Neural progenitor cell (in vitro differentiated cells): ENCODE data around the gene ZNF213. TPM values are rescaled to one million over a fixed set of nuclear protein-coding genes. Genes with fewer than 3 reads are reported as not detected.

Experiments used
- DNase-seq: peaks from one replicate; pipeline ENCODE4 v3.0.0-alpha.2; 2016; ENCODE audit warnings: low spot score
- H2AFZ ChIP-seq: fragments of 200-600 bp; sonication (generic); replicated peaks from 2 replicates; pipeline ENCODE4 v1.6.1; 2016; ENCODE audit warnings: antibody characterized with exemption
- H3F3A ChIP-seq: fragments of 200-600 bp; sonication (generic); 2 replicates; pipeline ENCODE4 v1.6.1; 2016; ENCODE audit warnings: antibody characterized with exemption, low read depth
- H3K27ac ChIP-seq: fragments of 200-600 bp; sonication (generic); 2 replicates; pipeline ENCODE4 v1.5.1; 2016; ENCODE audit warnings: mild to moderate bottlenecking
- H3K27me3 ChIP-seq: fragments of 200-600 bp; sonication (generic); 2 replicates; pipeline ENCODE4 v1.6.1; 2016; ENCODE audit warnings: mild to moderate bottlenecking, moderate library complexity
- H3K36me3 ChIP-seq: fragments of 200-600 bp; sonication (generic); 2 replicates; pipeline ENCODE4 v1.5.1; 2016
- H3K4me1 ChIP-seq: fragments of 200-600 bp; sonication (generic); 2 replicates; pipeline ENCODE4 v1.6.1; 2016; ENCODE audit warnings: mixed run types
- H3K4me2 ChIP-seq: fragments of 200-600 bp; sonication (generic); 2 replicates; pipeline ENCODE4 v1.6.1; 2016
- H3K4me3 ChIP-seq: fragments of 200-600 bp; sonication (generic); 2 replicates; pipeline ENCODE4 v1.5.1; 2016
- H3K79me2 ChIP-seq: fragments of 200-600 bp; sonication (generic); 2 replicates; pipeline ENCODE4 v1.6.1; 2016; ENCODE audit warnings: low read depth
- H3K9ac ChIP-seq: fragments of 200-600 bp; sonication (generic); 2 replicates; pipeline ENCODE4 v1.6.1; 2016
- H3K9me3 ChIP-seq: fragments of 200-600 bp; sonication (generic); 2 replicates; pipeline ENCODE4 v1.5.1; 2016; ENCODE audit warnings: low read depth
- H4K20me1 ChIP-seq: fragments of 200-600 bp; sonication (generic); 2 replicates; pipeline ENCODE4 v1.6.1; 2016; ENCODE audit warnings: low read depth
- H3K27ac Mint-ChIP-seq: 3 replicates; pipeline ENCODE4 v1.8.0; 2021; ENCODE audit warnings: mixed read lengths
- H3K27me3 Mint-ChIP-seq: 2 replicates; pipeline ENCODE4 v1.8.0; 2022; ENCODE audit warnings: low read depth, mild to moderate bottlenecking, inconsistent platforms, moderate library complexity, mixed read lengths; ENCODE audit not compliant: insufficient read depth
- H3K36me3 Mint-ChIP-seq: 3 replicates; pipeline ENCODE4 v1.8.0; 2021; ENCODE audit warnings: mixed read lengths
- H3K4me1 Mint-ChIP-seq: 3 replicates; pipeline ENCODE4 v1.8.0; 2021; ENCODE audit warnings: mixed read lengths
- H3K4me3 Mint-ChIP-seq: 3 replicates; pipeline ENCODE4 v1.8.0; 2021; ENCODE audit warnings: mild to moderate bottlenecking, moderate library complexity, mixed read lengths
- H3K9me3 Mint-ChIP-seq: 3 replicates; pipeline ENCODE4 v1.8.0; 2020; ENCODE audit warnings: mixed read lengths
- EZH2 ChIP-seq: fragments of 200-600 bp; sonication (generic); IDR thresholded peaks from 2 replicates; pipeline ENCODE4 v1.6.1; 2017; ENCODE audit warnings: antibody characterized with exemption, mild to moderate bottlenecking, moderate library complexity
- EZH2phosphoT487 ChIP-seq: fragments of 200-600 bp; sonication (generic); IDR thresholded peaks from 2 replicates; pipeline ENCODE4 v1.6.1; 2017; ENCODE audit warnings: antibody characterized with exemption
- total RNA-seq: library from RNA; depleted of rRNA; stranded (reverse); fragments of >200 nt; gene quantifications from 2 replicates; pipeline ENCODE4 v1.2.3, GENCODE V29; 2015; ENCODE audit warnings: low replicate concordance
- TF ChIP-seq, protein P1 (sequence below): fragments of 200-600 bp; sonication (generic); IDR thresholded peaks from 2 replicates; pipeline ENCODE4 v1.5.1; 2017; ENCODE audit warnings: antibody characterized with exemption, mild to moderate bottlenecking

ZNF213 gene
- total RNA-seq, 1 donor from 2014 or later = 1.3 TPM

DNA sequence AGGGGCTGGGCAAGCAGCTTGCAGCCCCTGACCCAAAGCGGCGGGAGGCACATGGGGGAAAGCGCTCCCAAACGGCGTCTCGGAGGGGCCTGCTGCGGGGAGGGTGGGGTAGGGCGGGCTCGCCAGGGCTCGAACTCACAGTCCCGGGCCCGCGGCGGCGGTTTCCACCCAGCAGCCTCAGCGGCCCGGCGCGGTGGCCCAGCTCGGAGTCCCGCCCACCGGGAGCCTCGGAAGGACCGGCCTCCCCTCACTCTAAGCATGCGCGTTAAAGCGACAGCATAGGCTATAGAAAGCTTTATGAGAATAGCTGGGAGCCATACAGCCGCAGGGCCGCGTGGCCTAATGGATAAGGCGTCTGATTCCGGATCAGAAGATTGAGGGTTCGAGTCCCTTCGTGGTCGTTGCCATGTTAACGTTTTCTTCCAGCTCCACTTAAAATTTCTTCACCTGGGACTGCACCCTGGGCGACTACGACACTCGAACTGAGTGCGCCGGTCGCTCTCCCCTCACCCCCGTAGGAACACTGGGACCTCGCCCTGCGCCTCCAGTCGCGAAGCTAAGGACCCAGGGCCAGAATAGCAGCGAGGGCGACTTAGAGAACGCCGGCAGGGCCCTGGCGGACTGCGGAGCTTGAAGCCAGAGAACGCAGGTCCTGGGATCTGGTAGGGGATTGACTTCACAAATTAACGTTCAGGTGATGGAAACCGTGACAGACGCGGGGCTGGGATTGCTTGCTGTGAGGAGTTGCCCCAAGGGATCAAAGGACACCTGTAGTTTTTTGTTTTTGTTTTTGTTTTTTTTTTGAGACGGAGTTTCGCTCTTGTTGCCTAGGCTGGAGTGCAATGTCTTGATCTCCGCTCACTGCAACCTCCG, 15.8 kb downstream of the ZNF213 start:
- Histone ChIP-seq H3K27me3 (peaks cover 52% of the 10 kb centered on the region), H4K20me1 (peaks cover 9% of the 10 kb centered on the region), H3K9ac (no peak overlapping the region), H3K9me3 (no peaks in the 10 kb centered on the region), H3F3A (peaks cover 41% of the 10 kb centered on the region), H3K36me3 (no peaks in the 10 kb centered on the region), H3K4me3 (peak overlapping the region; percentile 73), H3K4me1 (no peaks in the 10 kb centered on the region), H3K27ac (no peak overlapping the region), H2AFZ (peak overlapping the region; percentile 71), H3K4me2 (peak overlapping the region; percentile 86), H3K79me2 (no peaks in the 10 kb centered on the region)
- H3K4me1 Mint-ChIP-seq = peaks cover 24% of the 10 kb centered on the region
- H3K4me3 Mint-ChIP-seq = peak overlapping the region; percentile 95
- peaks cover 33% of the 10 kb centered on the region for H3K27me3 Mint-ChIP-seq
- DNase-seq = peak; percentile 99
- peaks cover 15% of the 10 kb centered on the region for H3K9me3 Mint-ChIP-seq
- peaks cover 3% of the 10 kb centered on the region for H3K36me3 Mint-ChIP-seq
- H3K27ac Mint-ChIP-seq = peak overlapping the region; percentile 83
- TF ChIP-seq EZH2 = no peak
- TF ChIP-seq, protein P1, sequence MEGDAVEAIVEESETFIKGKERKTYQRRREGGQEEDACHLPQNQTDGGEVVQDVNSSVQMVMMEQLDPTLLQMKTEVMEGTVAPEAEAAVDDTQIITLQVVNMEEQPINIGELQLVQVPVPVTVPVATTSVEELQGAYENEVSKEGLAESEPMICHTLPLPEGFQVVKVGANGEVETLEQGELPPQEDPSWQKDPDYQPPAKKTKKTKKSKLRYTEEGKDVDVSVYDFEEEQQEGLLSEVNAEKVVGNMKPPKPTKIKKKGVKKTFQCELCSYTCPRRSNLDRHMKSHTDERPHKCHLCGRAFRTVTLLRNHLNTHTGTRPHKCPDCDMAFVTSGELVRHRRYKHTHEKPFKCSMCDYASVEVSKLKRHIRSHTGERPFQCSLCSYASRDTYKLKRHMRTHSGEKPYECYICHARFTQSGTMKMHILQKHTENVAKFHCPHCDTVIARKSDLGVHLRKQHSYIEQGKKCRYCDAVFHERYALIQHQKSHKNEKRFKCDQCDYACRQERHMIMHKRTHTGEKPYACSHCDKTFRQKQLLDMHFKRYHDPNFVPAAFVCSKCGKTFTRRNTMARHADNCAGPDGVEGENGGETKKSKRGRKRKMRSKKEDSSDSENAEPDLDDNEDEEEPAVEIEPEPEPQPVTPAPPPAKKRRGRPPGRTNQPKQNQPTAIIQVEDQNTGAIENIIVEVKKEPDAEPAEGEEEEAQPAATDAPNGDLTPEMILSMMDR = no peak
- no peak for TF ChIP-seq EZH2phosphoT487

DNA sequence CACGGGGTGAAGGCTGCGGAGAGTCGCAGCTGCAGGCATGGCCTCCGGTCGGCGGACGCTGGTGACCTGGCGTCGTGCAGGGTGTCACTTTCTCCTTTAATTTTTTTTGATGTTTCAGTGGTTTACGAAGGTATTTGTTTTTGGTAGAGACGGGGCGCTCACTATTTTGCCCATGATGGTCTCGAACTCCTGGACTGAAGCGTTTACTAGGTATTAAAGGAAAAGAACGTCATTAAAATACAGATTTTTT, 17.1 kb downstream of the ZNF213 start:
- TF ChIP-seq EZH2 (no peak), EZH2phosphoT487 (no peak)
- TF ChIP-seq, protein P1 = no peak
- Histone ChIP-seq H2AFZ (no peak overlapping the region), H3K36me3 (no peaks in the 10 kb centered on the region), H4K20me1 (peaks cover 9% of the 10 kb centered on the region), H3K4me1 (no peaks in the 10 kb centered on the region), H3K9me3 (no peaks in the 10 kb centered on the region), H3K4me3 (peak overlapping the region; percentile 73), H3K4me2 (peak overlapping the region; percentile 73), H3K9ac (no peak overlapping the region), H3K27me3 (peaks cover 66% of the 10 kb centered on the region), H3K27ac (no peak overlapping the region), H3F3A (peaks cover 49% of the 10 kb centered on the region), H3K79me2 (no peaks in the 10 kb centered on the region)
- Mint-ChIP-seq H3K27ac (no peak overlapping the region), H3K27me3 (peaks cover 31% of the 10 kb centered on the region), H3K4me1 (peaks cover 25% of the 10 kb centered on the region), H3K4me3 (peak overlapping the region; percentile 94), H3K9me3 (peaks cover 17% of the 10 kb centered on the region), H3K36me3 (peaks cover 3% of the 10 kb centered on the region)
- no peak for DNase-seq

DNA sequence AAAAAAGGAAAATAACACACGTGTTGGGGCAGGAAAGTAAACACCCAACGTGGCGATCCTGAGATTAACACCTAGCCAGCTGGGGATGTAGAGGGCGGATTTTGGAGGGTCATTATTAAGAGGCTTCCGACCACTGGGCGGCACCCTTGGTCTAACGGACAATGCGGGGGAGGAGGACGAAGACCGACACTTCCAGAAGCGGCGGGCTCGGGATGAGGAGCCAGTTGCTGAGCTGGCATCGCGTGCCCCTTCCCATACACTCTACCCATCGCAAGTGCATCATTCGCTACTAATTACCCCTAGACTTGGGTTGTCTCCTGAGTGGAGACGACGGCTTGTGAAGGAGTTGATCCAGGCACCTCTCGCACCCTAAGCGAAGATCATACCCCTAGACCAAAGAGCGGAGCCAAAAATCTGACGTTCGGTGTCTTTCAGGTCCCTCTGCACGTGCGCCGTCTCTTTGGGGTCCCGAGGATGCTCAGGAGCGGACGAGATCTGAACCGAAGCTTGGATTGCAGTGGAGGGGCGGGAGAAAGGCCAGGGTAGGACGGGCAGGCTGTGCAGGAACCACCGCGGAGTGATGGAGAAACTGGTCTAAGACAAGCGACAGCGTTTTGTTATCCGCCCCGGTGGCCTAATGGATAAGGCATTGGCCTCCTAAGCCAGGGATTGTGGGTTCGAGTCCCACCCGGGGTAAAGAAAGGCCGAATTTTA, 17.6 kb downstream of the ZNF213 start:
- H2AFZ ChIP-seq = peak overlapping the region; percentile 70
- no peaks in the 10 kb centered on the region for H3K79me2 ChIP-seq
- Mint-ChIP-seq H3K27me3 (peaks cover 36% of the 10 kb centered on the region), H3K4me1 (peaks cover 29% of the 10 kb centered on the region), H3K27ac (peak overlapping the region; percentile 98), H3K36me3 (peaks cover 3% of the 10 kb centered on the region), H3K9me3 (peaks cover 21% of the 10 kb centered on the region), H3K4me3 (peak overlapping the region; percentile 94)
- peak overlapping the region; percentile 73 for H3K4me2 ChIP-seq
- peaks cover 54% of the 10 kb centered on the region for H3F3A ChIP-seq
- peaks cover 12% of the 10 kb centered on the region for H4K20me1 ChIP-seq
- peaks cover 66% of the 10 kb centered on the region for H3K27me3 ChIP-seq
- no peaks in the 10 kb centered on the region for H3K36me3 ChIP-seq
- peak; percentile 94 for DNase-seq
- peak; percentile 33 for TF ChIP-seq EZH2phosphoT487
- TF ChIP-seq, protein P1 = peak; percentile 63
- TF ChIP-seq EZH2 = peak; percentile 36
- peak overlapping the region; percentile 73 for H3K4me3 ChIP-seq
- H3K9ac ChIP-seq = no peak overlapping the region
- H3K9me3 ChIP-seq = no peaks in the 10 kb centered on the region
- H3K4me1 ChIP-seq = no peaks in the 10 kb centered on the region
- H3K27ac ChIP-seq = no peak overlapping the region
